SU-DHL-6 (cell line): ENCODE measurements around the gene AVPR2.

Source experiments
- EZH2phosphoT487 ChIP-seq: fragments of 200-600 bp; sonication (generic), shearing (Covaris generic); conservative IDR thresholded peaks from 2 replicates; pipeline ENCODE4 v1.6.1; 2018; ENCODE audit warnings: mild to moderate bottlenecking, antibody characterized with exemption, low read length, moderate library complexity, mixed read lengths
- TF ChIP-seq, protein P1 (sequence below): fragments of 200-600 bp; sonication (generic); IDR thresholded peaks from one replicate; pipeline ENCODE4 v1.5.1; 2017; ENCODE audit warnings: antibody characterized with exemption, mild to moderate bottlenecking, low read length, moderate library complexity; ENCODE audit not compliant: insufficient read depth, poor library complexity, severe bottlenecking

DNA sequence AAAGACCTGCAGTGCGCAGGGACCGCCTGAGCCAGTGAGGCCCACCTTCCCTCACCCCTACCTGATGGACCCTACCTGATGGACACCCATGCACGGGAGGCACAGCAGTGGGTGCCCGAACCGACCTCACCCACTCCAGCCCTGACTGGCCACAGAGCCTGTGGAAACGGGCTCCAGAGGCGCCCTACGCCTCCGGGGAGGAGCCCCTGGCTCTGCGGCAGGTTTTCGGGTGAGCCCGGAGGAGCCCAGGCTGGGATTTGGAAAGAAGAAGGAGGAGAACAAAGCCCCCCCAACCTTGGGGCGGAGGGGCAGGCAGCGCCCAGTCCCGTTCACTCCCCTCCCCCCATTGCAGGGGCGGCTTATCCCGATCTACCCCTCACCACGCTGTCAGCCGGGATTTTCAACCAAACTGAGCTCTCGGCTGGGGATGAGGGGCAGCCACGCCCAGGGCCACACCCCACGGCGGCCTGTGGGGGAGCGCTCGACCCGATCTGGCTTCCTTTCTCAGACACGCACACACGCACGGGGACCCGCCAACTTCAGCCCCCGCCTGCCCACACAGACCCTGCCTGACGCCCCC, 19.2 kb upstream of the AVPR2 start:
- TF ChIP-seq, protein P1, sequence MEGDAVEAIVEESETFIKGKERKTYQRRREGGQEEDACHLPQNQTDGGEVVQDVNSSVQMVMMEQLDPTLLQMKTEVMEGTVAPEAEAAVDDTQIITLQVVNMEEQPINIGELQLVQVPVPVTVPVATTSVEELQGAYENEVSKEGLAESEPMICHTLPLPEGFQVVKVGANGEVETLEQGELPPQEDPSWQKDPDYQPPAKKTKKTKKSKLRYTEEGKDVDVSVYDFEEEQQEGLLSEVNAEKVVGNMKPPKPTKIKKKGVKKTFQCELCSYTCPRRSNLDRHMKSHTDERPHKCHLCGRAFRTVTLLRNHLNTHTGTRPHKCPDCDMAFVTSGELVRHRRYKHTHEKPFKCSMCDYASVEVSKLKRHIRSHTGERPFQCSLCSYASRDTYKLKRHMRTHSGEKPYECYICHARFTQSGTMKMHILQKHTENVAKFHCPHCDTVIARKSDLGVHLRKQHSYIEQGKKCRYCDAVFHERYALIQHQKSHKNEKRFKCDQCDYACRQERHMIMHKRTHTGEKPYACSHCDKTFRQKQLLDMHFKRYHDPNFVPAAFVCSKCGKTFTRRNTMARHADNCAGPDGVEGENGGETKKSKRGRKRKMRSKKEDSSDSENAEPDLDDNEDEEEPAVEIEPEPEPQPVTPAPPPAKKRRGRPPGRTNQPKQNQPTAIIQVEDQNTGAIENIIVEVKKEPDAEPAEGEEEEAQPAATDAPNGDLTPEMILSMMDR, result no peak
- TF ChIP-seq EZH2phosphoT487, result no peak
